ENCODE measurements around the gene PPP1R1B.

PPP1R1B gene

GRCh38 chr17:39619786-39620101, 7.0 kb upstream of the PPP1R1B start:
- Histone ChIP-seq H3K4me1 (ENCODE audit: insufficient read depth, low read length) (0 out of 2 replicates have a peak, but pooled peaks cover 2% of the 10 kb centered on the region), H3K9me3 (ENCODE audit: insufficient read depth, low read depth, low read length) (no peaks in the 10 kb centered on the region), H3K27ac (ENCODE audit: low read length) (no peak overlapping the region), H3K27me3 (ENCODE audit: insufficient read depth, low read length) (peaks cover 90% of the 10 kb centered on the region), H3K36me3 (ENCODE audit: insufficient read depth, low read depth, low read length) (no peaks in the 10 kb centered on the region), H3K9ac (ENCODE audit: low read depth, low read length) (no peak overlapping the region), H3K4me3 (ENCODE audit: low read length) (no peak overlapping the region)

GRCh38 chr17:39621523-39622379, 5.0 kb upstream of the PPP1R1B start:
- no peaks in the 10 kb centered on the region for H3K36me3 ChIP-seq (ENCODE audit: insufficient read depth, low read depth, low read length)
- H3K4me3 ChIP-seq (ENCODE audit: low read length): no peak overlapping the region
- H3K9me3 ChIP-seq (ENCODE audit: insufficient read depth, low read depth, low read length): no peaks in the 10 kb centered on the region
- peaks cover 7% of the 10 kb centered on the region; the same call in 1 of the 2 replicates for H3K4me1 ChIP-seq (ENCODE audit: insufficient read depth, low read length)
- H3K27ac ChIP-seq (ENCODE audit: low read length): no peak overlapping the region
- H3K9ac ChIP-seq (ENCODE audit: low read depth, low read length): no peak overlapping the region
- peaks cover 90% of the 10 kb centered on the region for H3K27me3 ChIP-seq (ENCODE audit: insufficient read depth, low read length)

GRCh38 chr17:39622380-39623006, 4.3 kb upstream of the PPP1R1B start:
- Histone ChIP-seq H3K9me3 (ENCODE audit: insufficient read depth, low read depth, low read length) (no peaks in the 10 kb centered on the region), H3K4me3 (ENCODE audit: low read length) (no peak overlapping the region), H3K27ac (ENCODE audit: low read length) (no peak overlapping the region), H3K36me3 (ENCODE audit: insufficient read depth, low read depth, low read length) (no peaks in the 10 kb centered on the region), H3K9ac (ENCODE audit: low read depth, low read length) (no peak overlapping the region), H3K27me3 (ENCODE audit: insufficient read depth, low read length) (peaks cover 90% of the 10 kb centered on the region), H3K4me1 (ENCODE audit: insufficient read depth, low read length) (peaks cover 7% of the 10 kb centered on the region; the same call in 1 of the 2 replicates)

- Histone ChIP-seq H3K27me3 (ENCODE audit: insufficient read depth, low read length) (peaks cover 92% of the 10 kb centered on the region), H3K36me3 (ENCODE audit: insufficient read depth, low read depth, low read length) (no peaks in the 10 kb centered on the region), H3K4me3 (ENCODE audit: low read length) (no peak overlapping the region), H3K9me3 (ENCODE audit: insufficient read depth, low read depth, low read length) (no peaks in the 10 kb centered on the region), H3K27ac (ENCODE audit: low read length) (no peak overlapping the region), H3K4me1 (ENCODE audit: insufficient read depth, low read length) (peaks cover 13% of the 10 kb centered on the region; the same call in 1 of the 2 replicates), H3K9ac (ENCODE audit: low read depth, low read length) (no peak overlapping the region)
Observed at GRCh38 chr17:39623356-39623950, 3.3 kb upstream of the PPP1R1B start.

- Histone ChIP-seq H3K4me3 (ENCODE audit: low read length) (no peak overlapping the region), H3K36me3 (ENCODE audit: insufficient read depth, low read depth, low read length) (no peaks in the 10 kb centered on the region), H3K9me3 (ENCODE audit: insufficient read depth, low read depth, low read length) (no peaks in the 10 kb centered on the region), H3K27ac (ENCODE audit: low read length) (no peak overlapping the region), H3K27me3 (ENCODE audit: insufficient read depth, low read length) (peaks cover 92% of the 10 kb centered on the region), H3K9ac (ENCODE audit: low read depth, low read length) (no peak overlapping the region), H3K4me1 (ENCODE audit: insufficient read depth, low read length) (peaks cover 21% of the 10 kb centered on the region; the same call in 1 of the 2 replicates)
Observed at GRCh38 chr17:39624313-39624712, 2.4 kb upstream of the PPP1R1B start.

GRCh38 chr17:39625198-39625785, 1.5 kb upstream of the PPP1R1B start:
- H3K4me3 ChIP-seq (ENCODE audit: low read length): no peak overlapping the region
- no peaks in the 10 kb centered on the region for H3K36me3 ChIP-seq (ENCODE audit: insufficient read depth, low read depth, low read length)
- H3K9me3 ChIP-seq (ENCODE audit: insufficient read depth, low read depth, low read length): no peaks in the 10 kb centered on the region
- no peak overlapping the region for H3K27ac ChIP-seq (ENCODE audit: low read length)
- no peak overlapping the region for H3K9ac ChIP-seq (ENCODE audit: low read depth, low read length)
- H3K27me3 ChIP-seq (ENCODE audit: insufficient read depth, low read length): peaks cover 87% of the 10 kb centered on the region
- H3K4me1 ChIP-seq (ENCODE audit: insufficient read depth, low read length): peaks cover 26% of the 10 kb centered on the region; the same call in 1 of the 2 replicates

GRCh38 chr17:39627047-39627711, 427 bp downstream of the PPP1R1B start:
- Histone ChIP-seq H3K9ac (ENCODE audit: low read depth, low read length) (no peak overlapping the region), H3K9me3 (ENCODE audit: insufficient read depth, low read depth, low read length) (no peaks in the 10 kb centered on the region), H3K27ac (ENCODE audit: low read length) (no peak overlapping the region), H3K4me3 (ENCODE audit: low read length) (peak overlapping the region; percentile 77), H3K36me3 (ENCODE audit: insufficient read depth, low read depth, low read length) (no peaks in the 10 kb centered on the region), H3K27me3 (ENCODE audit: insufficient read depth, low read length) (peaks cover 71% of the 10 kb centered on the region), H3K4me1 (ENCODE audit: insufficient read depth, low read length) (peaks cover 38% of the 10 kb centered on the region; the same call in 1 of the 2 replicates)

- H3K4me1 ChIP-seq (ENCODE audit: insufficient read depth, low read length): peaks cover 38% of the 10 kb centered on the region; the same call in 1 of the 2 replicates
- H3K9me3 ChIP-seq (ENCODE audit: insufficient read depth, low read depth, low read length): no peaks in the 10 kb centered on the region
- H3K4me3 ChIP-seq (ENCODE audit: low read length): peak overlapping the region; percentile 77; the same call in 1 of the 2 replicates
- no peak overlapping the region for H3K9ac ChIP-seq (ENCODE audit: low read depth, low read length)
- H3K27me3 ChIP-seq (ENCODE audit: insufficient read depth, low read length): peaks cover 66% of the 10 kb centered on the region
- no peak overlapping the region for H3K27ac ChIP-seq (ENCODE audit: low read length)
- H3K36me3 ChIP-seq (ENCODE audit: insufficient read depth, low read depth, low read length): no peaks in the 10 kb centered on the region
Observed at GRCh38 chr17:39627712-39628516, 1.2 kb downstream of the PPP1R1B start.

GRCh38 chr17:39628655-39629493, 2.1 kb downstream of the PPP1R1B start:
- no peak overlapping the region for H3K9ac ChIP-seq (ENCODE audit: low read depth, low read length)
- H3K36me3 ChIP-seq (ENCODE audit: insufficient read depth, low read depth, low read length): no peaks in the 10 kb centered on the region
- peaks cover 59% of the 10 kb centered on the region for H3K27me3 ChIP-seq (ENCODE audit: insufficient read depth, low read length)
- H3K9me3 ChIP-seq (ENCODE audit: insufficient read depth, low read depth, low read length): no peaks in the 10 kb centered on the region
- H3K4me1 ChIP-seq (ENCODE audit: insufficient read depth, low read length): peaks cover 36% of the 10 kb centered on the region; the same call in 1 of the 2 replicates
- H3K4me3 ChIP-seq (ENCODE audit: low read length): peak overlapping the region; percentile 32; the same call in 1 of the 2 replicates
- no peak overlapping the region for H3K27ac ChIP-seq (ENCODE audit: low read length)

GRCh38 chr17:39629494-39629880, 2.7 kb downstream of the PPP1R1B start:
- Histone ChIP-seq H3K27ac (ENCODE audit: low read length) (no peak overlapping the region), H3K9me3 (ENCODE audit: insufficient read depth, low read depth, low read length) (no peaks in the 10 kb centered on the region), H3K4me3 (ENCODE audit: low read length) (no peak overlapping the region), H3K4me1 (ENCODE audit: insufficient read depth, low read length) (peaks cover 36% of the 10 kb centered on the region; the same call in 1 of the 2 replicates), H3K27me3 (ENCODE audit: insufficient read depth, low read length) (peaks cover 53% of the 10 kb centered on the region), H3K36me3 (ENCODE audit: insufficient read depth, low read depth, low read length) (no peaks in the 10 kb centered on the region), H3K9ac (ENCODE audit: low read depth, low read length) (no peak overlapping the region)

Data from iPS-20b (cell line).